Iris pigment epithelial cell (primary cell): Measurements from ENCODE around the gene RAB5B.
A peak's percentile ranks its signal among the peaks of the same experiment; 100 is the strongest.

ENCODE experiments used
- DNase-seq: peaks from one replicate; pipeline ENCODE4 v3.0.0-alpha.2; 2011; ENCODE audit warnings: low read depth

RAB5B gene

DNA sequence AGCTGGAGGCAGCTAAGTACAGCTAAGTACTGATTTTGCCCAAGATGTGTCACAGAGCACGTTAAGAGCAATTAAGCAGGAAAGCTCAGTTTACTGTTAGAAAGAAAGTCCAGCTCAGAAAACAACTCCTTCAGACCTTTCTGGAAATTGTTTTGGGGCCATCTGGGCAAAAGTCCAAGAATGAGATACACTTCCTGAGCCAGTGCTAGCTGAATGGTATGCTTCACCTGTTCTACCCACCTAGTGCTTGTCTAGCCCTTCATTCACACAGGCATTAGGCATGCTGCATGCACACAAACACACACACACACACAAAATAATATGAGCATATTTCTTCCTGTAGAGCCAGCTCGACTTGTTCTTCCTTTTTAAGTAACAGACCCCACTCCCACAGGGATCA lies 40.3 kb downstream of the RAB5B start:
- DNase-seq: no peak

DNA sequence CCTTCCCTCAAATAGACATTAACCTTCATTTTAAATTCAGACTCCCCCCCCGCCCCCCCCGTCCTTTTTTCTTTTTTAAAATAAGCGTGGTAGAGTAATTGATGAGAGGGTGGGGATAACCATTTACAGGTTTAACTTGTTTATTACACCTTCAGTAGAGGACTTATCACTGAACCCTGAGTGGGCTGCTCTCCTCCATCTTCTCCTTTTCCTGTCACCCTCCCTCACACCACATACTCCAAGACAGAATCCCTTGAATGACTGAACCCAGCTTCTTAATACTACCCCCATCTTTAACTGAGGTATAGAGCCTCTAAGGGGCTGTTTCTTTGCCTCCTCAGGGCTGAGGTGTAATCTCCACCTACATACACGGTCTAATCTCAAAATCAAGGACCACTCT lies 43.3 kb downstream of the RAB5B start:
- no peak for DNase-seq

- DNase-seq: no peak
These were observed 44.5 kb downstream of the RAB5B start for GRCh38 chr12:56018356-56018755.

GRCh38 chr12:56020423-56021184 lies 46.7 kb downstream of the RAB5B start, which contains the start of gene IKZF4:
TSS of gene IKZF4 (plus strand) at chr12:56021043. CDS start at chr12:56021494, 451 bp downstream.
- DNase-seq: peak; percentile 28

GRCh38 chr12:56021889-56022497 lies 48.1 kb downstream of the RAB5B start:
- no peak for DNase-seq

- DNase-seq: peak; percentile 18
These were observed 54.8 kb downstream of the RAB5B start for GRCh38 chr12:56028511-56029165.

GRCh38 chr12:56029166-56029519 lies 55.3 kb downstream of the RAB5B start:
- DNase-seq: peak; percentile 34

- DNase-seq: peak; percentile 66
These were observed 55.9 kb downstream of the RAB5B start for GRCh38 chr12:56029666-56030293.

DNA sequence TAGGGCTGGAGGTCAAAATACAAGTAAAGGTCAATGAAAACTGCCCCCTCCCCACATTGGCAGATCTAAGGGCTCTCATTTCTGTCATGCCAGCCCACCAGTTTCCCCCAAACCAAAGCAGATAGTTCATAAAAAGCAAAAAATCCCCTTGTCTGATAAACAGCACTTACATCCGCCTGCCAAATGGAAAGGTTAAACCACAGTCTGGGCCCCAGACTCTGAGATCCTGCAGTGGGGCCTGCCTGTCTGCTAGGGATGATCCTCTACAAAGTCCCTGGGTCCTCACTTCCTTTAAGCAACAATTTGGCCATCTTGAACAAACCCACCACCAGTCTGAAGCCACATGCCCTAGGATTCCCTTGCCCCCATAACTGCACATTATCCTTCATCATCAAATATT lies 58.1 kb downstream of the RAB5B start:
- DNase-seq: no peak

GRCh38 chr12:56034586-56035332 lies 60.9 kb downstream of the RAB5B start:
- no peak for DNase-seq

DNA sequence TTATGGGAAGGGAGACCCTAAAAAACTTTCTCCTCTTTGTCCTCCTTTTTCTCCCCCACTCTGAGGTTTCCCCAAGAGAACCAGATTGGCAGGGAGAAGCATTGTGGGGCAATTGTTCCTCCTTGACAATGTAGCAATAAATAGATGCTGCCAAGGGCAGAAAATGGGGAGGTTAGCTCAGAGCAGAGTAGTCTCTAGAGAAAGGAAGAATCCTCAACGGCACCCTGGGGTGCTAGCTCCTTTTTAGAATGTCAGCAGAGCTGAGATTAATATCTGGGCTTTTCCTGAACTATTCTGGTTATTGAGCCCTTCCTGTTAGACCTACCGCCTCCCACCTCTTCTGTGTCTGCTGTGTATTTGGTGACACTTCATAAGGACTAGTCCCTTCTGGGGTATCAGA lies 63.3 kb downstream of the RAB5B start:
- no peak for DNase-seq

- DNase-seq: no peak
These were observed 64.3 kb downstream of the RAB5B start for GRCh38 chr12:56038022-56038655.

DNA sequence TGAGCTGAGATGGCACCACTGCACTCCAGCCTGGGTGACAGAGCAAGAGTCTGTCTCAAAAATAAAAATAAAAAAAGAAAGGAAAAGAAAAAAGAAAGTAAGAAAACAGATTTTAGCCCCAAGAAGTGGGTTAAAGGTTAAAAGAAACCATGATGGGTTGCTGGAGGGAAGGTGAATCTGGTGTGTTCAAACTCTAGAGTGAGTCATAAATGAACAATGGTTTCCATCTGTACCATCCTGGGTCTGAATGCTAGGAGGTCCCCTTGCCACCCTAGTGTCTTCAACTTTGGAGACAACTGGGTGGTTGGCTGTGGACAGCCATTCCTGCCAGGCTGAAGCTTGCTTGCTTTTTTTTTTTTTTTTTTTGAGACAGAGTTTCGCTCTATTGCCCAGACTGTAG lies 66.3 kb downstream of the RAB5B start:
- DNase-seq: no peak

- no peak for DNase-seq
These were observed 67.2 kb downstream of the RAB5B start for GRCh38 chr12:56040963-56041551.

- DNase-seq: peak; percentile 100
These were observed 67.9 kb downstream of the RAB5B start, which contains the start of gene RPS26 for GRCh38 chr12:56041552-56042429. TSS of gene RPS26 (plus strand) at chr12:56041918. CDS start at chr12:56042167, 249 bp downstream.

- peak; percentile 6 for DNase-seq
These were observed 68.5 kb downstream of the RAB5B start for GRCh38 chr12:56042430-56042813.

GRCh38 chr12:56042843-56043242 lies 69.0 kb downstream of the RAB5B start:
- no peak for DNase-seq
